GM23338 (cell line): ENCODE results near the gene CCDC178. TPM values are rescaled to one million over a fixed set of nuclear protein-coding genes. Genes with fewer than 3 reads are reported as not detected.
"Not testable (repeated sequence)": the region's sequence is repeated elsewhere in the genome, so short reads cannot be mapped to it uniquely, and the experiment has no call there.

Experiments
- ATAC-seq: fragments of 200-7000 bp; cut with Tn5 transposase; 3 replicates; pipeline ENCODE4 v1.9.1; 2020
- DNase-seq: peaks from one replicate; pipeline ENCODE4 v3.0.0-alpha.2; 2015; ENCODE audit warnings: low spot score
- H2AFZ ChIP-seq: fragments of 200-600 bp; sonication (generic); 2 replicates; pipeline ENCODE4 v1.8.0; 2016; ENCODE audit warnings: antibody characterized with exemption, mild to moderate bottlenecking, moderate library complexity
- H3F3A ChIP-seq: fragments of 200-600 bp; sonication (generic); replicated peaks from 2 replicates; pipeline ENCODE4 v1.8.0; 2017; ENCODE audit warnings: antibody characterized with exemption, mixed run types, low read depth
- H3K27ac ChIP-seq: fragments of 200-600 bp; sonication (generic); 2 replicates; pipeline ENCODE4 v1.6.1; 2016; ENCODE audit warnings: low read depth
- H3K27me3 ChIP-seq: fragments of 200-600 bp; sonication (generic); 2 replicates; pipeline ENCODE4 v1.8.0; 2016; ENCODE audit warnings: mild to moderate bottlenecking, mixed run types, moderate library complexity; ENCODE audit not compliant: insufficient read depth
- H3K36me3 ChIP-seq: fragments of 200-600 bp; sonication (generic); 2 replicates; pipeline ENCODE4 v1.8.0; 2016; ENCODE audit warnings: mild to moderate bottlenecking; ENCODE audit not compliant: insufficient read depth
- H3K4me1 ChIP-seq: fragments of 200-600 bp; sonication (generic); 2 replicates; pipeline ENCODE4 v1.8.0; 2016; ENCODE audit warnings: mild to moderate bottlenecking, moderate library complexity; ENCODE audit not compliant: insufficient read depth
- H3K4me2 ChIP-seq: fragments of 200-600 bp; sonication (generic); 2 replicates; pipeline ENCODE4 v1.7.1; 2017; ENCODE audit warnings: mixed run types
- H3K4me3 ChIP-seq: fragments of 200-600 bp; sonication (generic); 2 replicates; pipeline ENCODE4 v1.6.1; 2016; ENCODE audit warnings: mixed run types
- H3K79me2 ChIP-seq: fragments of 200-600 bp; sonication (generic); replicated peaks from 2 replicates; pipeline ENCODE4 v1.8.0; 2017; ENCODE audit warnings: mild to moderate bottlenecking; ENCODE audit not compliant: insufficient read depth
- H3K9me2 ChIP-seq: fragments of 200-600 bp; sonication (generic); 2 replicates; pipeline ENCODE4 v1.8.0; 2017; ENCODE audit not compliant: insufficient read depth
- H4K20me1 ChIP-seq: fragments of 200-600 bp; sonication (generic); replicated peaks from 2 replicates; pipeline ENCODE4 v1.8.0; 2017; ENCODE audit warnings: mild to moderate bottlenecking; ENCODE audit not compliant: insufficient read depth
- H3K27ac Mint-ChIP-seq: 2 replicates; pipeline ENCODE4 v1.8.0; 2020; ENCODE audit warnings: inconsistent platforms, mild to moderate bottlenecking, moderate library complexity, mixed read lengths
- H3K27me3 Mint-ChIP-seq: 3 replicates; pipeline ENCODE4 v1.8.0; 2022; ENCODE audit warnings: low read depth, mild to moderate bottlenecking, moderate library complexity, mixed read lengths, inconsistent platforms; ENCODE audit not compliant: insufficient read depth, poor library complexity
- H3K36me3 Mint-ChIP-seq: 3 replicates; pipeline ENCODE4 v1.8.0; 2021; ENCODE audit warnings: low read depth, mild to moderate bottlenecking, inconsistent platforms, moderate library complexity, mixed read lengths
- H3K4me1 Mint-ChIP-seq: 3 replicates; pipeline ENCODE4 v1.8.0; 2020; ENCODE audit warnings: mild to moderate bottlenecking, inconsistent platforms, mixed read lengths
- H3K4me3 Mint-ChIP-seq: 3 replicates; pipeline ENCODE4 v1.8.0; 2021; ENCODE audit warnings: moderate library complexity, mild to moderate bottlenecking, inconsistent platforms, mixed read lengths
- H3K9me3 Mint-ChIP-seq: 3 replicates; pipeline ENCODE4 v1.8.0; 2020; ENCODE audit warnings: moderate library complexity, mild to moderate bottlenecking, inconsistent platforms, mixed read lengths
- CTCF ChIP-seq, 2 experiments: fragments of 200-600 bp in 1 of 2; sonication (generic) in 1 of 2; conservative IDR thresholded peaks; 2 replicates each; pipeline versions ENCODE4 v1.5.1 to v1.6.1; 2016 to 2017; ENCODE audit warnings: antibody characterized with exemption in 2 of 2, low read depth in 2 of 2, mild to moderate bottlenecking in 2 of 2, moderate library complexity in 1 of 2
- ETS1 ChIP-seq: IDR thresholded peaks from 2 replicates; pipeline ENCODE4 v1.6.1; 2016; ENCODE audit warnings: antibody characterized with exemption
- ZNF114 ChIP-seq: fragments of 250-450 bp; sonication (Bioruptor Pico); IDR thresholded peaks from 2 replicates; pipeline ENCODE4 v1.5.0; 2020; ENCODE audit warnings: mild to moderate bottlenecking, moderate library complexity
- ZNF331 ChIP-seq: fragments of 250-450 bp; sonication (Bioruptor Pico); IDR thresholded peaks from 2 replicates; pipeline ENCODE4 v1.5.0; 2020; ENCODE audit warnings: low read depth, mild to moderate bottlenecking, moderate library complexity
- polyA plus RNA-seq: library from polyadenylated mRNA; unstranded; fragments of >200 nt; fragmentation: Nextera tagmentation; extraction: Ambion mirVana; gene quantifications from 2 replicates; pipeline ENCODE4 v1.2.1, GENCODE V29; 2016
- total RNA-seq: library from RNA; depleted of rRNA; stranded (reverse); fragments of >200 nt; shearing (Covaris generic); gene quantifications from 2 replicates; pipeline ENCODE4 v1.2.3, GENCODE V29; 2014

The CCDC178 gene
- total and polyA plus RNA-seq, 2 experiments from 2014 or later = 0.17 to 0.24 TPM

DNA sequence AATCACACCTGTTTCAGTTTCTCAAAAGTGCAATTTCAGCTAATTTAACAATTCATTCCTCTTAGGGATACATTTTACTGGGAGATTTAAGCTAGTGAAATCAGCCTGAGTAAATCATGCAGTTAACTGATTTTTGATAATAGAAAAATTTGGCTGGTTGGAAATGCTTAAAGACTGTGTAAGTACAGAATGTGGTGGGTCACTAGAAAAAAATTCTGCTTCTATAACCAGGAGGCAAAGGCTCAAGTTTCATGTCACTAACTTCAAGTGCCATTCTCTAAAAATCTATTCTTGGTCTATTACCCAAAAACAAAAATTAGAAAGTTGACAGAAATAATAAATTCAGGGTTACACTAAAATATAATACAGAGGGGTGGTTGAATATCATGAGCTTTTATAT lies 271.3 kb downstream of the CCDC178 start:
- no peak overlapping the region for H3K27ac Mint-ChIP-seq
- TF ChIP-seq ZNF114 (CRISPR knock-in tag) = no peak
- H3K27me3 Mint-ChIP-seq = no peaks in the 10 kb centered on the region
- Histone ChIP-seq H3K27ac (no peak overlapping the region), H3K4me2 (no peak overlapping the region), H3K79me2 (no peaks in the 10 kb centered on the region), H3K36me3 (no peaks in the 10 kb centered on the region), H2AFZ (no peak overlapping the region), H3K4me1 (no peaks in the 10 kb centered on the region), H3F3A (no peaks in the 10 kb centered on the region), H3K9me2 (no peaks in the 10 kb centered on the region), H4K20me1 (no peaks in the 10 kb centered on the region), H3K27me3 (no peaks in the 10 kb centered on the region), H3K4me3 (no peak overlapping the region)
- H3K9me3 Mint-ChIP-seq = no peaks in the 10 kb centered on the region
- DNase-seq (no peak), ATAC-seq (no peak)
- H3K4me1 Mint-ChIP-seq = no peaks in the 10 kb centered on the region
- H3K4me3 Mint-ChIP-seq = no peak overlapping the region
- H3K36me3 Mint-ChIP-seq = no peaks in the 10 kb centered on the region

DNA sequence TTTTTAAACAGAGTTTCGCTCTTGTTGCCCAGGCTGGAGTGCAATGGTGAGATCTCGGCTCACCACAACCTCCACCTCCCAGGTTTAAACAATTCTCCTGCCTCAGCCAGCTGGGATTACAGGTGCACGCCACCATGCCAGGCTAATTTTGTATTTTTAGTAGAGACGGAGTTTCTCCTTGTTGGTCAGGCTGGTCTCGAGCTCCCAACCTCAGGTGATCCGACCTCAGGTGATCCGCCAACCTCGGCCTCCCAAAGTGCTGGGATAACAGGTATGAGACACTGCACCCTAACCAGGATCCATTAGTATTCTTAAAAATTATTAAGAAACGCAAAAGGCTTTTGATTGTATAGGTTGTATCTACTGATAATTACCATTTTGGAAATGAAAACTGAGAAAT lies 276.4 kb downstream of the CCDC178 start:
- not testable (repeated sequence) for H3K4me1 Mint-ChIP-seq, H4K20me1 ChIP-seq, H3K4me1 ChIP-seq, H3K4me2 ChIP-seq, H3K27ac ChIP-seq, H3K9me2 ChIP-seq, H3K27me3 Mint-ChIP-seq, H3K27me3 ChIP-seq, H3F3A ChIP-seq, H3K36me3 ChIP-seq, H3K9me3 Mint-ChIP-seq, H3K79me2 ChIP-seq, H3K4me3 Mint-ChIP-seq, ATAC-seq, H3K4me3 ChIP-seq, H2AFZ ChIP-seq, H3K36me3 Mint-ChIP-seq, DNase-seq, H3K27ac Mint-ChIP-seq

GRCh38 chr18:33161131-33161530 lies 279.4 kb downstream of the CCDC178 start:
- Mint-ChIP-seq H3K4me1 (no peaks in the 10 kb centered on the region), H3K27me3 (no peaks in the 10 kb centered on the region), H3K9me3 (no peaks in the 10 kb centered on the region), H3K4me3 (no peak overlapping the region), H3K27ac (no peak overlapping the region), H3K36me3 (no peaks in the 10 kb centered on the region)
- Histone ChIP-seq H3K4me2 (no peak overlapping the region), H3K9me2 (no peaks in the 10 kb centered on the region), H2AFZ (no peak overlapping the region), H3K4me3 (no peak overlapping the region), H3F3A (no peaks in the 10 kb centered on the region), H3K79me2 (no peaks in the 10 kb centered on the region), H3K27me3 (no peaks in the 10 kb centered on the region), H3K27ac (no peak overlapping the region), H3K36me3 (no peaks in the 10 kb centered on the region), H3K4me1 (no peaks in the 10 kb centered on the region), H4K20me1 (0 out of 2 replicates have a peak, but pooled peaks cover 3% of the 10 kb centered on the region)
- no peak for TF ChIP-seq CTCF (conservative IDR thresholded peaks at IDR 0.05; ENCODE audit: low read depth in 2 of 2)
- no peak for DNase-seq
- no peak for ATAC-seq

DNA sequence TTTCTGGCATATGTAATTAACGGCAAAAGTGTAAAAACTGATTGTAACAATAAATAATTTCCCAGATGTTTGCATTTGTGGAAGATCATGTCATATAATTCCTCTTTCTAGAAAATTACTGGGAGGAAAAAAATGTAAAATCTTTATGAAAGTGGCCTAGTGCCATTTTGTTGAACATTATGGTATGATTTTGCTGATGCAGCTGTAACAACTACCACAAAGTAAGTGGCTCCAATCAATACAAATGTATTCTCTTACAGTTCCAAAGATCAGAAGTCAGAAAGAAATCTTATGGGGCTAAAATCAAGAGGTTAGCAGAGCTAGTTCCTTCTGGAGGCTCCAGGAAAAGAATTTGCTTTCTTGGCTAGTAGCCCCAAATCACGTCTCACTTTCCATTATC lies 281.4 kb downstream of the CCDC178 start:
- Histone ChIP-seq H3K27me3 (no peaks in the 10 kb centered on the region), H3K4me2 (no peak overlapping the region), H2AFZ (no peak overlapping the region), H3K79me2 (no peaks in the 10 kb centered on the region), H4K20me1 (0 out of 2 replicates have a peak, but pooled peaks cover 3% of the 10 kb centered on the region), H3K4me1 (no peaks in the 10 kb centered on the region), H3K9me2 (no peaks in the 10 kb centered on the region), H3K27ac (no peak overlapping the region), H3K4me3 (no peak overlapping the region), H3K36me3 (no peaks in the 10 kb centered on the region), H3F3A (no peaks in the 10 kb centered on the region)
- no peak overlapping the region for H3K4me3 Mint-ChIP-seq
- H3K27ac Mint-ChIP-seq = no peak overlapping the region
- H3K9me3 Mint-ChIP-seq = no peaks in the 10 kb centered on the region
- no peak for ATAC-seq
- H3K27me3 Mint-ChIP-seq = no peaks in the 10 kb centered on the region
- H3K4me1 Mint-ChIP-seq = no peaks in the 10 kb centered on the region
- no peak for DNase-seq
- H3K36me3 Mint-ChIP-seq = no peaks in the 10 kb centered on the region
- TF ChIP-seq ZNF331 (CRISPR knock-in tag) (no peak), ETS1 (no peak)
